ENCODE results near the gene ITPRIPL2.

ITPRIPL2 gene

DNA sequence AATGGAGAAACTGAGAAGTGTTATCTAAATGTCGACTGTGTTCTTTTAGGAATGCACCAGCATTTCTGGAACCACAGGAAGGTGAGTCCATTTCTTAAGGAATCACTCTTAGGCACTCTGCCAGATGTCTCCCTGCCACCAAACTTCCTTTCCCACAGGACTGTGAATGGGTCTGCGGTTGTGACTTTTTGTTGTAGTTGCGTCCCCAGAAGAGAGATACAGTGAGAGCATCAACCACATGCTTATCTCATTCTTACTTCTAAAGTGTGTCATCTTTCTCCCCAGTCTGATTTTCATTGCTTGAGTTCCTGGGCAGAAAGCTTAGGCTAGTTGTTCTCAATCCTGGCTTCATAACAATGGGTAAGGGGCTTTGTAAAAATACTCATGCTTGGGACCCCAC is 13.4 kb downstream of the ITPRIPL2 start:
- no peak for DNase-seq

DNA sequence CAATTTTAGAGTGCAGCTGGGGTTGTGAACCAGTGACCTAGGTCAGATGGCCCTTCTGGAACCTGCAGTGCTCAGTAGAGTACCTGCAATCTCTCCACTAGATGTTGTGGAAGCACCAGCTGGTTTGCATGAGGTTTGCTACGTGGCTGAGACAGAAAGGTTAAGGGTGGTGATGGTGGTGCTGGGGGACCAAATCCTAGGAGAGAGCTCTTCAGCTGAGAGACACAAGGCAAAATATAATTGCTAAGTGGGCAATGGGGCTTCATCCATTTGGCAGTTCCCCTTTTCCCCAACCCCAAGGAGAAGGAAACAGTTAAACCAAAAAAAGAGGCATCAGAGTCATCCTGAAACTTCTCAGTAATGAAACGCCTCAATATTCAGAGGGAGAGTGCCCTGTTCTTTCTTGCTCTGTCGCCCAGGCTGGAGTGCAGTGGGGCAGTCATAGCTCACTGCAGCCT is 13.9 kb downstream of the ITPRIPL2 start:
- DNase-seq = no peak

DNA sequence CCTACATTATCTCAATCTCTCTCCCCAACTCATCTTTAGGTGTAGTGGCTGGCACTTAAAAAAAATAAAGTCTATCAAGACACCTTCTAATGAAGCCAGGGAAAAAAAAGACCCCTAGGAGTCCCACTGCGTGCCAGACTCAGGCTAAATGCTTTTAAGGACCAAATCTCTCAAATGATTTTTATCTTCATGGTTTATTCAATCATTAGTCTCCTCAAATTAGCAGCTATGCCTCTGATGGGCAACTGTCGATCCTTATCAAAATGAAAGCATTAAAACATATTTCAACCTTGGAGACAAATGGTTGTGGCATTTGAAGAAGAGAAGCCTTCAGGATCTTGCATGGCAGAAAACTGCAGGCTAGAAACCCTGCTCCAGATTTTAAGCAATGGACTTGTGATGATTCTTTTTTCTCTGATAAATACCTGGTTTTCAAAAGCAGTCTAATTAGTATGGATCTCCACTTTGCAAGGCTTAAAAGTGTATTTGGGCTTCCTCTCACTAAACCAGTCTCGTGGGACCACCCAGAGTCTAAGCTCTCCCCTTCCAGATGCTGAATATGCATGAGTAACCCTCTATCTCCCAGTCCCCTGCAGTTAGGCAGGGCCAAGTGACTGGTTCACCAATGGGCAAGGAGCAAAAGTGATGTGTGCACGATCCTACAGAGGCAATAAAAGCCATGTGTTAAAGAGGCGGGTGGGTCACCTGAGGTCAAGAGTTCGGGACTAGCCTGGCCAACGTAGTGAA is 14.9 kb downstream of the ITPRIPL2 start:
- DNase-seq = no peak

- DNase-seq = no peak
Observed at GRCh38 chr16:19130385-19130784, 16.6 kb downstream of the ITPRIPL2 start.

DNA sequence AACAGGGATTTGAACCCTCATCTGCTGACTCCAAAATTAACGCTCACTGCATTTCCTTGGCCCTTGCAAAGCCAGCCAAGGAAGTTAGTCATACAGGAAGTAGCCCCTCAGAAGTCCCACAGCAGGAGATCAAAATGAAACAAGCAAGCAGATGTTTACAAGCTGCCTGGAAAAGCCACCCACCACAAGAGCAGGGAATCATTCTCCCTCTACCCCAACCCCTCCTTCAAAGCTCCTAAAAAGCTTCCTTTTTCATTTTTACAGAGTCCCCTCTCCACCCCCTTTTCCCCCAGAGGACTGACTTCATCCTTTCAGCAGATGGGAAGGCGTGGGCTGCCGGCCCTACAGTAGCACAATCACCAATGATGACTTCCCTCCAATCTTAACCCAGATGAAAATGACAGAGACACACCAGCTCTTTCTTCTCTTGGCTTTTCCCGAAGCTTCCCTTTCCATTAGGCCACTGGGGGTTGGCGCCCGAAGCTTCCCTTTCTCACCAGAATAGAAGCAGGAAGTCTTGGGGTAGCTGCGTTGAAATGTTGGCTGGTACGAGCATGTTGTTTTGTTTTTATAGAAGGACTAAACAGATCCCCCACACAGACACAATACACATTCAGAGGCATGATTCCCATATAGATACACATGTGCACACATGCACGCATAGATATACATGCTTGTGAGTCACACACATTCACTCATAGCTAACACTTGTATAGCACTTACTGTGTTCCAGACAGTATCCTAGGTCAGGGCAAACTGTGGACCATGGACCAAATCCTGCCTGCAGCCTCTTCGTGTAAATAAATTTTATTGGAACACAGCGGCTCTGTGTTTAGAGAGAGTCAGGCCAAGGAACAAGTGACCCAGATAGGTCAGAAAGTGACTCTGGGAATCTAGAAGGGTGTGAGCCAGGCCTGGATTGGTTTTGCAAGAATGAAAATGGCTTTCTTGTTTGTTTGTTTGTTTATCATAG is 17.4 kb downstream of the ITPRIPL2 start:
- no peak for DNase-seq

DNA sequence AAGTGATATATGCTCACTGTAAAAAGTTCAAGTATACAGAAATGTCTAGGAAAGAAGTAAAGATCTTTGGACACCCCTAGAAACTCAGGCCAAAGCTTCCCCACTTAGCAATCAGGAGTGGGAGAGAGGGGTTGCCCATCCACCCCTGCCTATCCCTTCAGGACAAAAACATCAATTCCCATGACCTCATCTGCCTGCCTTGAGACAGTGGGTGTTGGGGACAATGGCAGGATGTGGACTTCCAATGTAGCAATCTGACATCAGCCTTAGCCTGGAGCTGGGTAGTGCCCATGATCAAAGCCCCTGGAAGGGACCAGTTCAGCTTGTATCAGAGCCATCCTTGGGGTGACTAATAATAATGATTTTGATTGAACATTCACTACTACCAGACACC is 18.1 kb downstream of the ITPRIPL2 start:
- no peak for DNase-seq

- no peak for DNase-seq
Observed at GRCh38 chr16:19132255-19132654, 18.5 kb downstream of the ITPRIPL2 start.

DNA sequence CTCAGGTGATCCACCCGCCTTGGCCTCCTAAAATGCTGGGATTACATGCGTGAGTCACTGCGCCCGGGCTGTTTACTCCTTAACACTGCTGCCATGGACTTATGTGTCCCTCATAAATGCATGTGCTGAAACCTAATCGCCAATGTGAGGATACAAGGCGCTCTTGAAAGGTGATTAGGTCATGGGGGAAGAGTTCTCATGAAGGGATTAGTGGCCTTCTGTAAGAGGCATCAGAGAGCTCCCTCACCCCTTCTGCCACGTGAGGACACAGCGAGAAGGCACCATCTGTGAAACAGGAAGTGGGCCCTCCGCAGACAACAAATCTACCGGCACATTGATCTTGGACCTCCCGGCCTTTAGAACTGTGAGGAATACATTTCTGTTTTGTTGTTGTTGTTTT is 19.1 kb downstream of the ITPRIPL2 start:
- DNase-seq = no peak

GRCh38 chr16:19133600-19133999 is 19.8 kb downstream of the ITPRIPL2 start:
- no peak for DNase-seq

- no peak for DNase-seq
Observed at GRCh38 chr16:19135201-19135842, 21.6 kb downstream of the ITPRIPL2 start.

- no peak for DNase-seq
Observed at GRCh38 chr16:19135896-19136438, 22.2 kb downstream of the ITPRIPL2 start.

- DNase-seq = no peak
Observed at GRCh38 chr16:19136549-19137196, 22.9 kb downstream of the ITPRIPL2 start.

DNA sequence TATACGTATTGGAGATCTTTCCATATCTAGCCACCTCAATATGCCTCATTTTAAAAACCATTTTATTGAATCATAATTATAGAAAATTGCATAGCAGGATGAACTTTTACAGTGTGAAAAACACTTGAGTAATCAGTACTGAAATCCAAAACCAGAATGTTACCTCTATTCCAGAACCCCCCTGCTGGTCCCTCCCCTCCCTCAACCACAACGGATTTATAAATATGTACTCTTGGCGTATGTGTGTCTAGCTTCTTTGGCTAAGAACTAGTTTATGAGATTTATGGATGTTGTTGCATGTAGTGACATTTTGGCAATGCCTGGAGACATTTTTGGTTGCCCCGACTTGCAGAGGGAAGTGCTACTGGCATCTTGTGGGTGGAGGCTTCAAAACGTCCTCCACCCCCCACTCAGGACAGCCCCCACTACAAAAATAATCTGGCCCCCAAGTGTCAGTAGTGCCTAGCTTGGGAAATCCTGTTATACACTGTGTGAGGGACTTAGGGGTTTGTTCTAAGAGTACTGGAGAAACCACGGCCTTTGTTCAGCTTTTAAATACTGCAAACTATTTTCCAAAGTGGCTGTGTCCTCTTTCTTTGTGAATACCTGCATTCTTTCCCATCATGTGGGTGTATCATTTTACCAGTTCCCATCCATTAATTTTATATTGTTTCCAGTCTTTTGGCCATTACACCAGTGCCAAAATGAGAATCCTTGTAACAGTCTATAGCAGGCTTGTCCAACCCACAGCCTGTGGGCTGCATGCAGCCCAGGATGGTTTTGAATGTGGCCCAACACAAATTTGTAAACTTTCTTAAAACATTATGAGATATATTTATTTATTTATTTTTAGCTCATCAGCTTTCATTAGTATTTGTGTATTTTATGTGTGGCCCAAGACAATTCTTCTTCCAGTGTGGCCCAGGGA is 23.7 kb downstream of the ITPRIPL2 start:
- no peak for DNase-seq

DNA sequence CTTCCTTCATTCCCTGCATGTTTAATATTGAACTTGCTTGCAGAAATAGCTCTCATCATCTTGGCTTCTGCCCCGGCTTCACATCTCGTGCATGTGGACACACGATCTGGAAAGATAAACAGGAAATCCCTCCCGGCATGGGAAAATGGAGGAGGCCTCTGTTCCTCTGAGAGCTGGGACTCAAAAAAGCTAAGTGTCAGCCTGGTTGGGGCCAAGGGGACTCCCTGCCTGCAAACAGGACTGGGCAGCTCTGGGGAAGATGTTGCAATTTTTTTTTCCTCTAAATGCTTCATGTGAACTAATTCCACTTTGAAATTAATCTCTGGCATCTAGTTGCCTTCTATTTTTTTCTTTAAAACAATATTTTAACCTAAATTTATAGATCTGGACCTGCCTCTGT is 24.8 kb downstream of the ITPRIPL2 start:
- no peak for DNase-seq

DNA sequence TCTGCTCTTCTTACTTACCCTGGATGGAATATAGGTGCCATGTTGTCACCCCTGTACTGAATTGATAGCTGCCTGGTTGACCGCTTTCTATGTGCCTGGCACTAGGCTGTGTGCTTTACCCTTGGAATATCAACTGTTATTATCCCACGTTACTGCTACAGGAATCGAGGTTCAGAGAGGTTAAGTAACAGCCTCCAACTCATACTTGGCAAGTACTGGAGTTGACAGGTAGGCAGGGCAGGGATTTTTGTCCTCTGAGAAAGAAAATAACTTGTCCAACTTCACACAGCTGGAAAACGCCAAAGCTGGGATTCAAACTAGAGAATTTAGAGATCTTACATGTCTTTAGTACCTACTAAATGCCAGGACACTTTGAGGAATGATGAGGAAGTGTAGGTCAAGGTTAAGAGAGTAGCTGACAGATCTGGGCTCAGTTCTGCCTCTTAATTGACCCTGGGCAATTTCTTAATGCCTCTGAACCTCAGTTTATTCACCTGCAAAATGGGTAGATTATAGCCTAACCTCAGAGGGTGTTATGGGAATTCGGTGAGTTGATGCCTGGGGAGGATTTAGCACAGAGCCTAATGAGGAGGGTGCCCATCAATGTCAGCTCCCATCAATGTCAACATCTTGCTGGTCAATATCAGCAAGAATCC is 25.8 kb downstream of the ITPRIPL2 start:
- no peak for DNase-seq

- DNase-seq = no peak
Observed at GRCh38 chr16:19140396-19140795, 26.6 kb downstream of the ITPRIPL2 start.

- no peak for DNase-seq
Observed at GRCh38 chr16:19142939-19143598, 29.3 kb downstream of the ITPRIPL2 start.

- no peak for DNase-seq
Observed at GRCh38 chr16:19143599-19143956, 29.8 kb downstream of the ITPRIPL2 start.

GRCh38 chr16:19145010-19145409 is 31.2 kb downstream of the ITPRIPL2 start:
- DNase-seq = no peak

GRCh38 chr16:19147126-19147525 is 33.4 kb downstream of the ITPRIPL2 start:
- no peak for DNase-seq

All from NCI-H2107 (cell line).